Fibroblast of skin of right biceps (primary cell): ENCODE results near the gene COASY.
"Not testable (repeated sequence)": the region's sequence is repeated elsewhere in the genome, so short reads cannot be mapped to it uniquely, and the experiment has no call there.

Experiments
- DNase-seq: peaks from one replicate; pipeline ENCODE4 v3.0.0-alpha.2; 2013

Gene COASY

DNA sequence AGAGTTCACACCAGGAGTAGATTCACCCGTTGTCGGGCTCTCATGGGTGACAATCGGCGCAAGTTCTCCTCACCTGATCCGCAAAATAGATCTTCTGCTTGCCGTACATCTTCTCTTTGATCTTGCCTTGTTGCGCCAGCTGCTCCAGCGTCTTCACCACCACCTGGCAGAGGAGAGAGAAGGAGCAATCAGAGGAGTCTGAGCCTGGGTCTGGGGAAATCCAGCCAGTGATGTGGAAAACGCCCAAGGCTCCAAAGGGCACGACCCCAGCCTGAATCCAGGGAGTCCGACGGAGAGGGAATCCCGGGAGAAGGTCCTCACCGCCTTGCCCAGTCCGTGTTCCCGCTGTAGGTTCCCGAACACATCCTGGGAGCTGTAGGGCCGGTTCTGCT, 15.2 kb downstream of the COASY start:
- no peak for DNase-seq

DNA sequence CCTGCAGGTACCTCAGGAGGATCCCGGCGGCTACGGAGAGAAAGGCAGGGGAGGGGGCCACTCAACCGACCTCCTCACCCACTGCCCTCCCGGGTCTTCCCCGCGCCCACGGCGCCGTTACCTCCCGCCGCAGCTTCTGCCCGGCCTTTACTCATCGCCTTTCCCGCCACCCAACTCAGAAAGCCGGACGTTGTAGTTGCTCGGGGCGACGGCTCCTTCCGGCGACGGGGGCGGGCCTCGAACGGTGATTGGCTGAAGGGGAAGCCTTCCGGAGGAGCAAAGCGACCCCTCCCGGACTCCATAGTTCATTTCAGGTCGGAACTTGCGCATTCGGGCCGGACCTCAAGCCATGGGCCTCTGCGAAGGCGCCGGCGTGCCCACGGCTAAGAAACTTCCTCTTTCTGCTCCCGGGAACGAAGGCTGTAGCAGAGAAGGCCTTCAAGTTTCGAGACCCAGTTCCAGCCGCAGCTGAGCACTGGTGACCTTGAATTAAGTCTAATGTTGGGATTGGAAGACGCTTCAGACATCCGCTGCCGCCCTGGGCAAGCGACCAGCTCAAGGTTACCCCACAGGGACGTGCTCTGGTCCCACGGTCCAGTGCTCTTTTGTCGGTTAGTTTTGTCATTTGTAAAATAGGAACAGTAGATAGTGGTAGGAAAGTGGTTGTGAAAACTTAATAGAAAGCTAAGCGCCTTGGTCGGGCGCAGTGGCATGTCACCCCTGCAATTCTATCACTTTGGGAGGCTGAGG, 15.8 kb downstream of the COASY start, which contains the start of gene PSMC3IP:
Gene PSMC3IP (minus strand): TSS at position 198 of the 750 bp plus-strand sequence. CDS start 43 bp downstream, at position 155.
- peak; percentile 94 for DNase-seq

DNA sequence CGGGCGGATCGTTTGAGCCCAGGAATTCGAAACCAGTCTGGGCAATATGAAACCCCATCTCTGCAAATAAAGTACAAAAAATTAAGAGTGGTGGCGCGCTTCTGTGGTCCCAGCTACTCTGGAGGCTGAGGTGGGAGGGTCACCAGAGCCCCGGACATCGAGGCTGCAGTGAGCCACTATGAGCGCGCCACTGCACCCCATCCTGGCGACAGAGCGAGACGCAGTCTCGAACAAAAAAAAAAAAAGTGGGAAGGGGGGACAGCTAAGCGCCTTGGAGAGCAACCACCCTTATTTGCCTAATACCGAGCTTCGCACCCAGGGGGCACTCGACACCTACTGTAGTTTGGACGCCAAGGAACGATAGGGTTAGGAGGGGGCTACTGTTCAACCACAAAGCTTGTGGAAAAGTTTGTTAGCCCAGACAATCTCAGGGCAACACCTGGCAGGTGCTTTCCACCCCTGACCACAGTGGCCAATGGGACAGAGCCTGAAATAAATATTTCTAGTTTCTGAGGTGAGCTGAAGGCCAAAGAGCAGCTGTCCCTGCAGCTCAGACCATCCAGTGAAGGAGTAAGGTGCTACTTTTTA, 16.4 kb downstream of the COASY start:
- DNase-seq = peak; percentile 74

DNA sequence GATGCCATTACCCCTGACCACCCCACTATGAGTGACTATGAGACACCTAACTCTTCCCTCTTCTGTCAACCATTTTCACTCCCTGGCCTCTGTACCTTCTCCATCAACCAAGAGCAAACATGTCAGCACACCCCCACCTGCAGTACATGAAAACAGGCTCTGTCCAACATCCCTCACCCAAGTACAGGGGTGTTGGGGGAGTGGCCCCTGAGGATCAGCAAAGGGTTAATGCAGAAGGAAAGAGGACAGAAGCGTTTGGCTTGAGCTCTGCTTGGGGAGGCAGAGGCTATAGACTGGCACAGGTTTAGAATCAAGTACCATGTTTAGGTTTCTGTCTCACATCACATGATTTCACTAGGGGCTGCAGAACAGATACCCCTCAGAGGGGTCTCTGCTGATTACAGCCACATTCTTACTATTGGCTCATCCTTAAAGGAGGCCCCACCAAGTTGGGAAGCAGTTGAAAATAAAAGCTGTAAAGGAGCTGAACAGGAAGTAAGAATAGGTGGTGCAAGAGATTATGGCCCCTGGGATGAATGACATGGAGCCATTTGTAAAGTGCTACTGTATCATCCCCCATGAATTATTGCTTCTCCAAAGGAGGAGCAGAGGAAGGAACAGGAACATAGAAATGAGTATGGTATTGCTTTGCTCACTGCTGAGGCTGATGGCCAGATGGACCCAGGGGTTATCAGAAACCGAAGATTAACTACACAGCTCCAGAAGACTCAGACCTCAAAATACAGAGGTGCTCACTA, 18.0 kb downstream of the COASY start:
- no peak for DNase-seq

DNA sequence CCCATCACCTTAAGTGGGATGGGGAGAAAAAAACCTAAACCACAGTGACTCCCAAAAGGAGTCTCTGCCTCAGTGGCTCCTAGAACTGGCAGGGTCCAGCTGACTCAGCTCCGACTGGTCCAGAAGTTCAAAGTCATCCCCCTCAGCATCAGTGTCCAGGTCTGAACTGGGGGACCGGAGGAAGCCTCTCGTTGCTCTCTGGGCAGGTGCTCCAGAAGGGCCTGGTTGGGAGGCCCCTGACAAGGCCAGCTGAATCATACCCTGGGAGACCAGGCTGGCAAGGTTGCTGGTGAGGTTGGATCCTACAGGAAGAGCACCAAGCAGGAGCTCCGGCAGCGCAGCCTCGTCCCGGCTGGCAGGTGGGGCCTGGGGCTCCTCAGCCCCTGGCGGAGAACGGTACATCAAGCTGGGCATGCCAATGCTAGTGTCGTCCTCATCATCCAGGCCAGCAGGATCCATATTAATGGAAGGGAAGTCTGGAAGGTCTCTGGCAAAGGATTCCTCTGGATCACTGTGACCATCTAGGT, 19.9 kb downstream of the COASY start:
- DNase-seq = no peak

DNA sequence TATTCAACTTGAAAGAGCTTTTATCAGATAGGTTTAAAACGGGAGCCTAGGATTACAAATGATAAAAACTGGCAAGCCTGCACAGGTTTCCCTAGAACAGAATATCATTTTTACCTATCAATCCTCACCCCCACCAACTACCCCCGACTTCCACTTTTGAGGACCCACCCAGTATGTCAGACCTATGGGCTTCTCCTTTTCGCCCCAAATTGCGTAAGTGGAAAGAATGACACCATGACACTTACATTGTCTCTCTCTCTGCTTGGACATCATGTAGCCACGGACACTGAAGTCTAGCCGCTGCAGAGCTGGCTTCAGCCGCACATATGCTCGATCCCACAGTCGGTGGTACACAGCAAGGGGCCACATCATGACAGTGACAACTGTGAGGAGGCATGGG, 22.9 kb downstream of the COASY start:
- no peak for DNase-seq

DNA sequence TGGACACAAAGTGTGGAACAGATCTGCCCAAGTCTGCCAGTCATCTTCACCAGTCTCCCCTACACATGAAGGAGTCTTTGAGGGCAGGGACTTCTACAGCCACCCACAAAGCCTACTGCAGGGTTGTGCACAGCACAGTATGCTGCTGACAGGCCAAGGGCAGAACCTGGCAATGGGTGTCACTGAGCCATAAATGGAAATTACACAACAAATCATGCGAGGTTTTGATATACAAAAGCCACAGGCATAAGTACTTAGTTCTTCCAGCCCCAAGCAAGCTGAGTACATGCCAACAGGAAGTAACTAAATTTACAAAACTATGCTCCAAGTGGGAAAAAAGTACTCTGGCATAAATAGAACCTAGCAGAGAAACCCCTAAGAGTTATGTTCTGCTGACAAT, 23.4 kb downstream of the COASY start:
- DNase-seq = no peak

DNA sequence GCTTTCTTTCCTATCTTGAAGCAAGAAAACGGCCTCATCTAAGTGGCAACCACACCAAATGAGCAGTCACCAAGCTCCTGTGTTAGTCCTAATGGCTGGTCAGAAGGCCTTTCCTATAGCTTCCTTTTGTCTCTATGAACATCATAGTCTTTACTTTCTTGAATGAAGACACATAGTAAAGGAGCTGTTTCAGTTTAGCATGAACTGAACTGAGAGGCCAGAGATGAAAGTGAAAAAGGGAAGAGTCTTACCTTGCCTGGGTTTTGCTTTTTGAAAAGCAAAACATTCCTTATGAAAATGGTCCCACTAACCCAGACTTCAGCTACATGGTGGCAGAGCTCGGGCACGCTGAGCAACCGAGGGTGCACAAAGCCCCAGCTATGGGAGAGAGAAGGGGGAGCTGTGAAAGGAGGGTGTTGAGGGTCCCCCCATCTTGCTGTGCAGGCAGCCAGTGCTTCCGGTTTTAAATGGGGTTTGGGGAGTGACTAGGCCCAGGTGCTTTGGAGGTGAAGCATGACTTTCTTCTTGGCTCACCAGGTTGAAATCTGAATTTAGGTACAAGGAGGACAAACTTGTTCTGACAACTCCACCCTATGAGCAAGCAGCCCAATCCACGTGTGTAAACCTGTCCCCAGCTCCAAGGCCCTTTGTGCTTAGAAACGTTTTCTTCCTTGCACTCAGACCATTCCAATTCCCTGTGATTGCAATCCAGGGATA, 24.7 kb downstream of the COASY start:
- no peak for DNase-seq

DNA sequence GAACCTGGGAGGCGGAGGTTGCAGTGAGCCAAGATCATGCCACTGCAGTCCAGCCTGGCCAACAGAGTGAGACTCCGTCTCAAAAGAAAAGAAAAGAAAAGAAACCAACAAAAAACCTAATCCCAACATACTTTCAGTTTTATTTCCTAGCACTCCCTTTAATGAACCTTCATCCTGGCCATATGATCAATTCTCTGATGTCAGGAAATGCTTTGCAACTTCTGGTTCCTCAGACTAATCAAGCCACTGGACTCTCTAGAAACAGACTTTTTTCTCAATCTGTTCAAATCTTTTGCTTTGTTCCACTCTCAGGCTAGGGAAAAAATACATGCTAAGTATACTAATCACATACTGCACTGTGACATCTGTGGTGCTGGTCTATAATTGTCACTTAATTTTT, 28.9 kb downstream of the COASY start:
- no peak for DNase-seq

DNA sequence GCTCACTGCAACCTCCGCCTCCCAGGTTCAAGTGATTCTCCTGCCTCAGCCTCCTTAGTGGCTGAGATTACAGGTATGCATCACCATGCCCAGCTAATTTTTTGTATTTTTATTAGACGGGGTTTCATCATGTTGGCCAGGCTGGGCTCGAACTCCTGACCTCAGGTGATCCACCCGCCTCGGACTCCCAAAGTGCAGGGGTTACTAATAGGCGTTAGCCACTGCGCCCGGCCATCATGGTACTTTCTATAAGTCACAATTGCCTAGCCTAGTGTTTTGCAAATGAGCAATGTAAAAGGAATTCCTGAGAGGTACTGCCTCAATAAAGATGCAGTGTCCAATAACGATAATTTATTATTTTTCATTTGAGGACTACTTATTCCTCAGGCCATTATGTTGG, 29.5 kb downstream of the COASY start:
- DNase-seq = no peak

DNA sequence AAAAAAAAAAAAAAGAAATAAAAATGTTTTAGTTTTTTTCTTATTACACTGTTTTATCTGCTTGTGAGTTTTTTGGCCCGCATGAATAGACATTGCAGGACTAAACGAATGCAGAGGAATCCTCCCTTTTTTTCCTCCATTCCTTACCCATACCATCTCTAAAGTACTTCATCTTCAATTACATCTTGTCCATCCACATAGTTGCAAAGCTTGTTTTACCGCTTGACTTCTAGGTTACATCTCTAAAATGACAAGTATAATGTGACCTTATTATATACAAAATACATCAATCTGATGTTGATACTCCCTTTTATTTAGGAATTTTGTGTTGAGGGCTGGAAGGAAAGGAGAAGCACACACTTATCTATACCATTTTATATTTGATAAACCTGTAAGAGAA, 34.4 kb downstream of the COASY start:
- DNase-seq = no peak

DNA sequence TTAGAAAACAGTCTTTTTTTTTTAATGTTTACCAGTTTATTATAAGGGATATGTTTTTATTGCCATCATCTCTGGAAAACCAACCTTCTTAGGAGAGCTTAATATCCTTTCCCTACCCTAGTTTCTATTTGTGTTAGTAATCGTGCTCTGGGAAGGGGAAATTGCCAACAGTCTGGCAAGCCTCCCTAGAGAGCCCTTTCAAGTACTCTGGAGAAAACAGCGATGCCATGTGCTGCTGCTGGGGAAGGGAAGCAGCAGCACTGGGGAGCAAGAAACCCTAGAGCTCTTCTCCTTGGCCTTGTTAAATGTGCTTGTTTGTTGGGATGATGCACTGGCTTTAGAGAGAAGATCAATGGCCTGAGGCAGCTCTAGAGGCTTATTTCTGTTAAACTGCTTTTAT, 37.0 kb downstream of the COASY start:
- no peak for DNase-seq

DNA sequence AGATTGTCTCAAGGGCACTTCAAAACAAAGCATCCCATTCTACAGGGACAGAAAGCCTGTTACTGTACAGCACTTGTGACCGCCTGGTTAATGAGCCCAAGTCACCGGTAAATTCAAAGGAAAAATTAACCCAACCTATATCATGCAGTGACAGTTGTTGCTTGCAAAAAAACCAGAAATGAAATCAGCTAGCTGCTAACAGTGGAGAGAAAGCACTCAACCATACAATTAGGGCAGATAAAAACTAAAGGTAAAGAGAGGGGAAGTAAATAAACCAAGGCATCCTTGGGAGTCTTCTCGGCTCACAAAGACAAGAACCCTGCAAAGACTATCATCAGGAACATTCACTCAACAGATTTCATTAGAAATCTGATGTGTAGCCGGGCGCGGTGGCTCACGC, 41.4 kb downstream of the COASY start:
- DNase-seq = no peak

DNA sequence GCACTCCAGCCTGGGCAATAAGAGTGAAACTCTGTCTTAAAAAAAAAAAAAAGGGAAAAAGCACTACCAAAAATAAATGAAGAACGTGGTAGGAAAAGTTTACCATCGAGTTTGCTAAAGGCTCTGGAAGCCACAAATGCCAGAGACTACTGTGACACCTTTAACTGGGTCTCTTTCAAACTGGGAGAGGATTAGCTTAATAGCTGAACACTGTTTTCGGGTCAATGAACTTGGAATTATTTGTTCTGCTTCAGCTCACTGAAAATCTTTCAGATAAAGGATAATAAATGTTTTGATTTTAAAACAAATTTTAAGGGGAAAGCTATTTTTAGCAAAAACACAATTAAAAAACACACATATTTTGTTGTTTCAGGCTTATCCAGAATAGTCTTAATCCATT, 45.8 kb downstream of the COASY start:
- no peak for DNase-seq

DNA sequence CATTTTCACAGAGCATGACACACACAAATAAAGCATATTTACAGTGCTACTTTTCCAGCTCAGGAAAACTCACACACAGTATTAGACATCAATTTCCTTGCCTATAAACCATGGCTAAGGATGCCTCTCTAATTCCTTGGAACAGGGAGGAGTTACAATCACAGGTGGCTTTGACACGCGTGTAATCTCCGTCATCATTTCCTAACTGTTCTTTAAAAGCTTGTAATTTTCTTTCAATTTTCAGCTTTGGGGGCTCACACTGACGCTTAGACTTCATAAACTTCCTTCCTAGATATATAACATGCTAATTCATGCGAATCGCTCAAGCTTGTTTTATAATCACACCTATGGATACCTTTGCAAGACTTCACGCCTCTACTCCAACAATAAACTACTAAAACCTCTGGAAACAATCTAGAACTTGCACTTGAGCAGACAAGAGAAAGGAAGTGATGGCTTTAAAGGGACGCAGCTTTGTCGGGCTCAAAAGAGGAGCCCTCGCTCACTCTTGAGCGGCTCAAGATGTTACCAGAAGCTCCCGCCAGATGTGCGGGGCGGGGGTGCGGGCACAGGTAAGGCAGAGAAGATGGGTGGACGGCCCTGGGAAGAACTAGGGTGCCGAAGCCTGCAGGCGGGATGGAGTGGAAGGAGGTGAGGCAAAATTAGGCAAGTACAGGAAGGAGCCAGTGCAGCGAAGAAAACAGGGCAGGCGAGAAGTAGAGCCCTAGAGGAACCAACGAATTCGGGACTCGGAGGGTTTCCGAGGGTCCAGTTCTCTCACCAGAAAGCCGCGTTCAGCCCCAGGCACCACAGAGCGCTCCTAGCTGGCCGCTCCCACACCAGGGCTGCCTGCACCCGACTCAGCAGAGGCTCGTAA, 46.6 kb downstream of the COASY start:
- peak; percentile 6 for DNase-seq

DNA sequence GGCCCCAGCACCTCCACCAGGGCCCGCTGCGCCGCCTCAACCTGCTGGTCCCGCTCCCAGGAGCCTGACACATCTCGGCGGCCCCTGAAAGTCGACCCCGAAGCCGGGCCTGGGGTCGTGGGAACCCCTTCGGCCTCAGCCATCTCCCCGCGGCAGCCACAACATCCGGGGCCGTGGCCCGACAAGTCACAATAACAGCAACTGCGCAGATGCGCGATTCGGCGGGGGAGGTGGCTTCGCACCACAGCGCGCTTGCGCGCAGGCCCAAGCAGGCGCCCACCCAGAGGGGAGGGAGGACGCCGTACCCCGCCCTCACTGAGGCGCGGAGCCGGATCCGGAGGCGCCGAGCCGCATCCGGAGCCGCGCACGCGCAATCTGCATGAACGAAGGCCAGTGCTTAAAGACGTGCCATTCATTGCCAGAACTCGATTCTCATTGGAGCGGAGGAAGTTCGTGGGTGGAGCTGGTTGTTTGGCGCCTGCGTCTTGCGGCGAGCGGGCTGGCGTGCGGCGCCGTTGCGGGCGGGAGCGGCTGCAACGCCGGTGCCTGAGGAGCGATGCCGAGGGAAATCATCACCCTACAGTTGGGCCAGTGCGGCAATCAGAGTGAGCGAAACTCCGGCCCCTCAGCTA, 47.4 kb downstream of the COASY start, which contains the start of the genes RETREG3 and TUBG1:
Gene RETREG3 (minus strand): TSS at position 193 of the 632 bp plus-strand sequence. CDS start 50 bp downstream, at position 143.
Gene TUBG1 (plus strand): TSS at position 502 of the 632 bp plus-strand sequence. CDS start 55 bp downstream, at position 557.
- DNase-seq = peak; percentile 99

DNA sequence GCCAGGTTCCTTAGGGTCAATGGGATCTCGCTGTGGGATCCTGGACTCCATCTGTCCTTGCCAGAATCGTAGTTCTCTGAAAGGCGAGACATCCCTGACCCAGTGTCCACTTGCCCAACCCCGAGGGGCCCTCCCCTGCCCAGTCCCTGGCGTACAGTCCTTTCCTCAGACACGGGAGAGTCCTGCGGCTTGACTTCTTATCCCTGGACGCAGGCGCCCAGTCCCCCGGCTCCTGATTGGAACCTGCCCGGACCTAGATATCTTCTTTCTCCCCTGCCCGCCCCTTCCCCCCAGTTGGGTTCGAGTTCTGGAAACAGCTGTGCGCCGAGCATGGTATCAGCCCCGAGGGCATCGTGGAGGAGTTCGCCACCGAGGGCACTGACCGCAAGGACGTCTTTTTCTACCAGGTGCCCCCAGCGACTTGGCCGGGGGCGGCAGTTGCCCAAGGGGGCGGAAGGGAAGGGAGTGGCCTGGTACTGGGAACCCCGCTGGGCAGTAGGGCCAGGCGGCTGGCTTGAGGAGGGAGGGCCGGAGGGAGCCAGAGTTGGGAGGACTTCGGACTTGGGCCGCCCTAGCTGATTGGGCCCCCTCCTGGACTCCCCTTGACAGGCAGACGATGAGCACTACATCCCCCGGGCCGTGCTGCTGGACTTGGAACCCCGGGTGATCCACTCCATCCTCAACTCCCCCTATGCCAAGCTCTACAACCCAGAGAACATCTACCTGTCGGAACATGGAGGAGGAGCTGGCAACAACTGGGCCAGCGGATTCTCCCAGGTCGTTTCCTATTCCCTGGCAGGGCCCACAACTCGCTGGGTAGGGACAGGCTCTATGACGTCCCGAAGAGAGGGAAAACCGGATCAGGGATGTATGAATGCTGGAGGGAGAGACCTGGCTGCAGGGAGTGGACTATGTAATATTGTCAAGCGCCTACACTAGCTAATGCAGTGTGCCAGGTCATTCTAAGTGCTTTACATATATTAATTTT, 48.2 kb downstream of the COASY start:
- DNase-seq = not testable (repeated sequence)

DNA sequence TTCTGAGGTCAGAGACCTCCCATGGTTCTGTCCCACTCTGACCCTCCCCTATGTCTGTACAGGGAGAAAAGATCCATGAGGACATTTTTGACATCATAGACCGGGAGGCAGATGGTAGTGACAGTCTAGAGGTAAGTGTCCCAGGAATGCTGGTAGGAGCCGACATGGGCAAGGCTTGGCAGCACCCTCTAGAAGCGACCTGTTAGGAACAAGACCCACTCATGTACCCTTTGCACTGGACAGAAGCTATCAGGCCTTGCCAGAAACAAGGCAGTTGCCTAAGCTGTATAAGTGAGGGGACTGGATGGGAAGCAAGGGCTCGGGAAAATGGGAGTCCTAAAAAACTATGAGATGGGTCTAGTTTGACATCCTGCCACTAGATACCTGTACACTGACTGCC, 50.1 kb downstream of the COASY start:
- DNase-seq = no peak

DNA sequence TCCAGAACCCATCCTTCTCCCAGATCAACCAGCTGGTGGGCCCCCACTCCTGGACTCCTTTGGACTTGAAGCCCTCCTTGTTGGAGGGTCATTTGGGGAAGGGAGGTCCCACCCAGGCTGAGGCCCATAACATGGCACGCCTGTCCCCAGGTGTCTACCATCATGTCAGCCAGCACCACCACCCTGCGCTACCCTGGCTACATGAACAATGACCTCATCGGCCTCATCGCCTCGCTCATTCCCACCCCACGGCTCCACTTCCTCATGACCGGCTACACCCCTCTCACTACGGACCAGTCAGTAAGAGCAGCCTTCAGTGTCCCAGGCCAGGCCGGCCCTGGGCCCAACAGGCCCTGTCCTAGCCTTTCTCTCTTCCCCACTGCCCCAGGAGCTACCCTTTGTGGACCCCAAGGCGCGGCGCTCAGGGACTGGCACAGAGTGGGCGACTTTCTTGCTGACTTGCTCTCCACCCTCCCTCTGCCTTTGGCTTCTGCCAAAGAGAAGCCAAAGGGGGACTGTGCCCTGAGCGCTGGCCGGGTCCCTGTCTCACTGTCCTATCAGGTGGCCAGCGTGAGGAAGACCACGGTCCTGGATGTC, 51.8 kb downstream of the COASY start:
- no peak for DNase-seq
